Peyer's patch (tissue), 4 donors: Measurements from ENCODE around the gene CHMP1B. TPM values are rescaled to one million over a fixed set of nuclear protein-coding genes. Genes with fewer than 3 reads are reported as not detected.

ENCODE experiments used
- DNase-seq, 3 donors: peaks; one replicate each; pipeline ENCODE4 v3.0.0-alpha.2; 2017 to 2019
- H3K27ac ChIP-seq, 4 donors: fragments of 200-600 bp; sonication (generic); one replicate each; pipeline ENCODE4 v1.5.1; 2016 to 2019
- H3K27me3 ChIP-seq, 2 donors: fragments of 200-600 bp; sonication (generic); one replicate each; pipeline ENCODE4 v1.5.1; 2019
- H3K36me3 ChIP-seq, 3 donors: fragments of 200-600 bp; sonication (generic); one replicate each; pipeline ENCODE4 v1.5.1; 2016 to 2019
- H3K4me1 ChIP-seq, 4 donors: fragments of 200-600 bp; sonication (generic); one replicate each; pipeline ENCODE4 v1.5.1; 2016 to 2019
- H3K4me3 ChIP-seq, 4 donors: fragments of 200-600 bp; sonication (generic); 1 replicate in 3 of 4; 2 replicates in 1 of 4; pipeline ENCODE4 v1.5.1; 2016 to 2019; ENCODE audit warnings: mild to moderate bottlenecking in 1 of 4
- H3K9me3 ChIP-seq, 4 donors: fragments of 200-600 bp; sonication (generic); one replicate each; pipeline ENCODE4 v1.5.1; 2016 to 2019; ENCODE audit warnings: mild to moderate bottlenecking in 1 of 4
- POLR2A ChIP-seq, 2 donors: fragments of 450-650 bp; IDR thresholded peaks; one replicate each; pipeline ENCODE4 v1.5.1; 2017; ENCODE audit warnings: antibody characterized with exemption in 2 of 2, mild to moderate bottlenecking in 2 of 2, moderate library complexity in 2 of 2
- total RNA-seq, 4 donors: library from RNA; depleted of rRNA; stranded (reverse); fragments of >200 nt; gene quantifications; one replicate each; pipeline ENCODE4 v1.1.0, GENCODE V29; 2016
- TF ChIP-seq, protein P1 (sequence below), 6 experiments: fragments of 450-650 bp in 4 of 6; fragments of 200-600 bp in 2 of 6; sonication (generic) in 1 of 6; IDR thresholded peaks; one replicate each; pipeline ENCODE4 v1.5.1; 2017 to 2019; ENCODE audit warnings: antibody characterized with exemption in 6 of 6, mild to moderate bottlenecking in 3 of 6, moderate library complexity in 1 of 6

Gene CHMP1B
- total RNA-seq, 4 donors from 2014 or later: 51.1 to 71.6 (median 65.0) TPM

GRCh38 chr18:11872479-11873136, 21.4 kb downstream of the CHMP1B start:
- DNase-seq: peak in 1 of 3 donors; percentile 65
- no peak overlapping the region for H3K4me3 ChIP-seq

GRCh38 chr18:11873670-11874340, 22.6 kb downstream of the CHMP1B start:
- Histone ChIP-seq H3K27me3 (no peaks in the 10 kb centered on the region), H3K4me1 (no peaks in the 10 kb centered on the region), H3K36me3 (no peaks in the 10 kb centered on the region), H3K27ac (no peak overlapping the region), H3K9me3 (no peaks in the 10 kb centered on the region), H3K4me3 (no peak overlapping the region)
- peak in 1 of 3 donors; percentile 34 for DNase-seq
- TF ChIP-seq, protein P1, sequence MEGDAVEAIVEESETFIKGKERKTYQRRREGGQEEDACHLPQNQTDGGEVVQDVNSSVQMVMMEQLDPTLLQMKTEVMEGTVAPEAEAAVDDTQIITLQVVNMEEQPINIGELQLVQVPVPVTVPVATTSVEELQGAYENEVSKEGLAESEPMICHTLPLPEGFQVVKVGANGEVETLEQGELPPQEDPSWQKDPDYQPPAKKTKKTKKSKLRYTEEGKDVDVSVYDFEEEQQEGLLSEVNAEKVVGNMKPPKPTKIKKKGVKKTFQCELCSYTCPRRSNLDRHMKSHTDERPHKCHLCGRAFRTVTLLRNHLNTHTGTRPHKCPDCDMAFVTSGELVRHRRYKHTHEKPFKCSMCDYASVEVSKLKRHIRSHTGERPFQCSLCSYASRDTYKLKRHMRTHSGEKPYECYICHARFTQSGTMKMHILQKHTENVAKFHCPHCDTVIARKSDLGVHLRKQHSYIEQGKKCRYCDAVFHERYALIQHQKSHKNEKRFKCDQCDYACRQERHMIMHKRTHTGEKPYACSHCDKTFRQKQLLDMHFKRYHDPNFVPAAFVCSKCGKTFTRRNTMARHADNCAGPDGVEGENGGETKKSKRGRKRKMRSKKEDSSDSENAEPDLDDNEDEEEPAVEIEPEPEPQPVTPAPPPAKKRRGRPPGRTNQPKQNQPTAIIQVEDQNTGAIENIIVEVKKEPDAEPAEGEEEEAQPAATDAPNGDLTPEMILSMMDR (IDR thresholded peaks at IDR 0.05): no peak
- TF ChIP-seq POLR2A (IDR thresholded peaks at IDR 0.05): no peak

More at GRCh38 chr18:11872479-11873136, 21.4 kb downstream of the CHMP1B start:
- Histone ChIP-seq H3K27ac (no peak overlapping the region), H3K9me3 (no peaks in the 10 kb centered on the region), H3K27me3 (no peaks in the 10 kb centered on the region), H3K36me3 (no peaks in the 10 kb centered on the region), H3K4me1 (no peaks in the 10 kb centered on the region)
- TF ChIP-seq, protein P1 (IDR thresholded peaks at IDR 0.05): peak in 4 of 6 experiments; percentile 25 to 78 (median 70)
- no peak for TF ChIP-seq POLR2A (IDR thresholded peaks at IDR 0.05)

GRCh38 chr18:11874676-11875075, 23.5 kb downstream of the CHMP1B start:
- H3K36me3 ChIP-seq: no peaks in the 10 kb centered on the region
- TF ChIP-seq, protein P1 (IDR thresholded peaks at IDR 0.05): no peak
- no peak for TF ChIP-seq POLR2A (IDR thresholded peaks at IDR 0.05)
- H3K9me3 ChIP-seq: no peaks in the 10 kb centered on the region
- DNase-seq: peak in 1 of 3 donors; percentile 32
- no peak overlapping the region for H3K27ac ChIP-seq
- no peak overlapping the region for H3K4me3 ChIP-seq
- H3K4me1 ChIP-seq: no peaks in the 10 kb centered on the region
- no peaks in the 10 kb centered on the region for H3K27me3 ChIP-seq

- Histone ChIP-seq H3K27me3 (no peaks in the 10 kb centered on the region), H3K36me3 (peaks cover 0 to 3% (median 0%) of the 10 kb centered on the region in 3 donors), H3K27ac (no peak overlapping the region), H3K4me3 (no peak overlapping the region), H3K9me3 (no peaks in the 10 kb centered on the region), H3K4me1 (no peaks in the 10 kb centered on the region)
- DNase-seq: peak in 1 of 3 donors; percentile 18
- TF ChIP-seq, protein P1 (IDR thresholded peaks at IDR 0.05): no peak
- no peak for TF ChIP-seq POLR2A (IDR thresholded peaks at IDR 0.05)
Observed at GRCh38 chr18:11877497-11878135, 26.4 kb downstream of the CHMP1B start.

- H3K27me3 ChIP-seq: no peaks in the 10 kb centered on the region
- TF ChIP-seq POLR2A (IDR thresholded peaks at IDR 0.05): no peak
- TF ChIP-seq, protein P1 (IDR thresholded peaks at IDR 0.05): no peak
- peaks cover 0 to 24% (median 0%) of the 10 kb centered on the region in 3 donors for H3K36me3 ChIP-seq
- peaks cover 0 to 4% (median 1%) of the 10 kb centered on the region in 4 donors for H3K4me1 ChIP-seq
- no peak overlapping the region for H3K4me3 ChIP-seq
- peak in 2 of 3 donors; percentile 42 to 43 for DNase-seq
- no peaks in the 10 kb centered on the region for H3K9me3 ChIP-seq
- no peak overlapping the region for H3K27ac ChIP-seq
Observed at GRCh38 chr18:11880586-11881304, 29.5 kb downstream of the CHMP1B start.
